GM12878 (cell line): ENCODE data around the gene CRNKL1. TPM values are rescaled to one million over a fixed set of nuclear protein-coding genes. Genes with fewer than 3 reads are reported as not detected.

Experiments used
- ATAC-seq: fragments of 200-7000 bp; cut with Tn5 transposase; 3 replicates; pipeline ENCODE4 v1.9.1; 2020; ENCODE audit warnings: mild to moderate bottlenecking, moderate library complexity
- BruUV-seq: library from RNA; stranded (reverse); fragments of 400-500 nt; replicated peaks from 2 replicates; lab custom pipeline; 2021; lab: Mats Ljungman, UMichigan
- CTCF ChIA-PET: fragments of 300-600 bp; sonication (Branson Sonifier 250); formaldehyde crosslinking; extraction: SDS; loops from one replicate; lab custom pipeline; 2021; ENCODE audit warnings: inconsistent platforms; lab: Yijun Ruan, JAX
- POLR2A ChIA-PET: fragments of 350-600 bp; formaldehyde crosslinking; extraction: SDS; loops from one replicate; lab custom pipeline; 2021; ENCODE audit warnings: inconsistent platforms; lab: Charles Lee
- RAD21 ChIA-PET: fragments of 300-600 bp; sonication (Branson Sonifier 250); formaldehyde crosslinking; loops from one replicate; lab custom pipeline; 2023; ENCODE audit warnings: antibody characterized with exemption; ENCODE audit not compliant: unreplicated experiment; lab: Charles Lee
- SMC1A ChIA-PET: fragments of 300-600 bp; sonication (Branson Sonifier 250); formaldehyde crosslinking; loops from one replicate; lab custom pipeline; 2023; ENCODE audit not compliant: unreplicated experiment, uncharacterized antibody; lab: Charles Lee
- DNase-seq: peaks from one replicate; pipeline ENCODE4 v3.0.0-alpha.2; 2011; ENCODE audit warnings: low read depth, low spot score
- FAIRE-seq: peaks from 3 replicates; lab custom pipeline; 2011; peaks lifted over from hg19 to GRCh38; lab: Jason Lieb, UNC
- H2AFZ ChIP-seq: 2 replicates; pipeline ENCODE4 v1.6.0; 2011; ENCODE audit warnings: low read depth, low read length, control low read depth; ENCODE audit not compliant: control insufficient read depth
- H3K27ac ChIP-seq: 2 replicates; pipeline ENCODE4 v1.5.1; 2011; ENCODE audit warnings: control low read depth; ENCODE audit not compliant: control insufficient read depth, insufficient read depth
- H3K27me3 ChIP-seq, 2 experiments: replicated peaks in 1 of 2; 2 replicates each; pipeline versions ENCODE4 v1.6.0 to v1.6.1; 2011; ENCODE audit warnings: low read length in 1 of 2; ENCODE audit not compliant: control insufficient read depth in 2 of 2, insufficient read depth in 2 of 2
- H3K36me3 ChIP-seq, 2 experiments: 2 replicates each; pipeline ENCODE4 v1.5.1; 2011; ENCODE audit warnings: low read length in 1 of 2; ENCODE audit not compliant: control insufficient read depth in 2 of 2, insufficient read depth in 2 of 2
- H3K4me1 ChIP-seq: 2 replicates; pipeline ENCODE4 v1.6.1; 2011; ENCODE audit warnings: mild to moderate bottlenecking, low read length, moderate library complexity, mixed read lengths; ENCODE audit not compliant: control insufficient read depth, insufficient read depth
- H3K4me2 ChIP-seq: 2 replicates; pipeline ENCODE4 v1.6.0; 2011; ENCODE audit warnings: control low read depth; ENCODE audit not compliant: control insufficient read depth, insufficient read depth
- H3K4me3 ChIP-seq: fragments of 200-600 bp; sonication (generic); 2 replicates; pipeline ENCODE4 v1.5.1; 2016
- H3K79me2 ChIP-seq: 2 replicates; pipeline ENCODE4 v1.6.0; 2011; ENCODE audit warnings: low read length; ENCODE audit not compliant: control insufficient read depth, insufficient read depth
- H3K9ac ChIP-seq: 2 replicates; pipeline ENCODE4 v1.8.0; 2011; ENCODE audit warnings: low read length, control low read depth, mixed read lengths; ENCODE audit not compliant: control insufficient read depth, insufficient read depth
- H3K9me3 ChIP-seq: replicated peaks from 3 replicates; pipeline ENCODE4 v1.5.1; 2011; ENCODE audit warnings: mild to moderate bottlenecking, low read length; ENCODE audit not compliant: control insufficient read depth, insufficient read depth
- H4K20me1 ChIP-seq: 2 replicates; pipeline ENCODE4 v1.6.0; 2011; ENCODE audit not compliant: control insufficient read depth, insufficient read depth
- CREM ChIP-seq: IDR thresholded peaks from 2 replicates; pipeline ENCODE4 v1.6.1; 2014; ENCODE audit warnings: antibody characterized with exemption, low read depth
- DPF2 ChIP-seq: fragments of 450-650 bp; IDR thresholded peaks from 2 replicates; pipeline ENCODE4 v1.6.1; 2017; ENCODE audit warnings: mild to moderate bottlenecking
- EED ChIP-seq: sonication (generic); IDR thresholded peaks from 2 replicates; pipeline ENCODE4 v1.6.1; 2016; ENCODE audit warnings: antibody characterized with exemption, low read depth
- EGR1 ChIP-seq, 2 experiments: IDR thresholded peaks; 1 replicate in 1 of 2; 2 replicates in 1 of 2; pipeline ENCODE4 v1.6.1; 2011 to 2012; ENCODE audit warnings: low read depth in 2 of 2, low read length in 2 of 2, borderline replicate concordance in 1 of 2, mild to moderate bottlenecking in 1 of 2, moderate library complexity in 1 of 2
- KAT2A ChIP-seq: conservative IDR thresholded peaks from 2 replicates; pipeline ENCODE4 v1.6.1; 2011; ENCODE audit warnings: low read depth, low read length; ENCODE audit not compliant: control insufficient read depth
- MTA3 ChIP-seq: IDR thresholded peaks from 2 replicates; pipeline ENCODE4 v1.6.1; 2012; ENCODE audit warnings: low read length, inconsistent platforms, borderline replicate concordance
- MYB ChIP-seq: fragments of 150-350 bp; IDR thresholded peaks from 2 replicates; pipeline ENCODE4 v1.6.1; 2014; ENCODE audit warnings: mild to moderate bottlenecking, low read depth, low read length, borderline replicate concordance
- NFYB ChIP-seq: IDR thresholded peaks from 2 replicates; pipeline ENCODE4 v1.6.1; 2011; ENCODE audit warnings: low read depth, mild to moderate bottlenecking, low read length, improper control_type of control experiment, moderate library complexity; ENCODE audit not compliant: insufficient read depth
- NRF1 ChIP-seq: conservative IDR thresholded peaks from 2 replicates; pipeline ENCODE4 v1.6.1; 2011; ENCODE audit warnings: mild to moderate bottlenecking, low read depth, low read length, improper control_type of control experiment
- RFX5 ChIP-seq: IDR thresholded peaks from 2 replicates; pipeline ENCODE4 v1.6.1; 2011; ENCODE audit warnings: low read depth, low read length, improper control_type of control experiment
- STAT3 ChIP-seq: IDR thresholded peaks from 2 replicates; pipeline ENCODE4 v1.6.1; 2011; ENCODE audit warnings: low read depth, low read length, improper control_type of control experiment
- WRNIP1 ChIP-seq: IDR thresholded peaks from 2 replicates; pipeline ENCODE4 v1.6.1; 2011; ENCODE audit warnings: low read depth, low read length, improper control_type of control experiment, borderline replicate concordance
- ZNF622 ChIP-seq: fragments of 450-650 bp; IDR thresholded peaks from 2 replicates; pipeline ENCODE4 v1.6.1; 2017; ENCODE audit warnings: mild to moderate bottlenecking, inconsistent platforms
- in situ Hi-C: fragments of 300-500 bp; cut with MboI; formaldehyde crosslinking; loops from 9 replicates; pipeline ENCODE4 v1.14.3; 2018; ENCODE audit warnings: mixed read lengths
- intact Hi-C: fragments of 100-400 bp; cut with micrococcal nuclease; formaldehyde crosslinking; loops from one replicate; pipeline ENCODE4 v1.14.2; 2022; ENCODE audit not compliant: unreplicated experiment
- polyA plus RNA-seq, 11 experiments: library from polyadenylated mRNA; depleted of rRNA in 4 of 11; unstranded in 6 of 11; stranded (reverse) in 5 of 11; fragments of >200 nt; fragmentation: Nextera tagmentation in 4 of 11; fragmentation: Illumina TruSeq in 1 of 11; extraction: Ambion mirVana in 4 of 11; extraction: Trizol in 1 of 11; gene quantifications; 1 replicate in 1 of 11; 2 replicates in 10 of 11; pipeline versions ENCODE4 v1.2.1 to v1.2.3, GENCODE V29; 2011 to 2016; ENCODE audit warnings: inconsistent platforms in 2 of 11, missing spikeins in 2 of 11, low read depth in 1 of 11
- total RNA-seq, 4 experiments: library from RNA; depleted of rRNA in 3 of 4; stranded (reverse); fragments of >200 nt in 3 of 4; fragmentation: Illumina TruSeq in 1 of 4; extraction: Trizol in 1 of 4; gene quantifications; 2 replicates each; pipeline versions ENCODE4 v1.2.1 to v1.2.3, GENCODE V29; 2013 to 2021

Gene CRNKL1
- total and polyA plus RNA-seq, 10 of the 15 experiments (the other 5 are each of a cell fraction or from before 2014, with no cell fraction given), result 9.5 to 28.4 (median 17.5) TPM

- no peak for TF ChIP-seq EGR1 (IDR thresholded peaks at IDR 0.05; ENCODE audit: borderline replicate concordance in 1 of 2, low read depth in 2 of 2, low read length in 2 of 2)
- TF ChIP-seq NFYB, result no peak
- TF ChIP-seq RFX5, result no peak
- no peak for TF ChIP-seq EED
- TF ChIP-seq KAT2A, result no peak
- no peak for TF ChIP-seq CREM
- TF ChIP-seq STAT3, result no peak
- no peak for TF ChIP-seq MYB
- no peak for TF ChIP-seq MTA3
These were observed 25.0 kb downstream of the CRNKL1 start (continued) for GRCh38 chr20:20027284-20027683.

GRCh38 chr20:20024942-20025341 lies 27.3 kb downstream of the CRNKL1 start:
- no peak overlapping the region for H2AFZ ChIP-seq
- no TSS peak for BruUV-seq
- H3K79me2 ChIP-seq, result peaks cover 38% of the 10 kb centered on the region
- FAIRE-seq (no peak), DNase-seq (no peak), ATAC-seq (no peak)
- no peaks in the 10 kb centered on the region for H3K27me3 ChIP-seq
- no peak overlapping the region for H3K4me2 ChIP-seq
- H3K4me1 ChIP-seq, result peaks cover 16% of the 10 kb centered on the region
- no peak overlapping the region for H3K27ac ChIP-seq
- TF ChIP-seq WRNIP1 (no peak), ZNF622 (no peak), NRF1 (no peak), DPF2 (no peak), STAT3 (no peak)
- RAD21 ChIA-PET, result no interaction called here
- SMC1A ChIA-PET, result no interaction called here
- no peak overlapping the region for H3K4me3 ChIP-seq
- no peak overlapping the region for H3K9ac ChIP-seq
- POLR2A ChIA-PET, result no interaction called here
- CTCF ChIA-PET, result interaction anchor here (1.3 to 1.8 kb wide), 2 partner anchors 11 to 26 kb away, joined by 3 to 6 read pairs; no protein-coding TSS in a partner anchor
- no peaks in the 10 kb centered on the region for H3K9me3 ChIP-seq
- in situ Hi-C loops, result loop anchor here (25.0 kb wide), 2 partner anchors 1438 to 1513 kb away; partner anchors contain the start of genes DTD1 and SEC23B
- peaks cover 0 to 5% of the 10 kb centered on the region in 2 experiments; a peak in 2 of 4 replicates for H3K36me3 ChIP-seq
- intact Hi-C loops, result no loop called here
- H4K20me1 ChIP-seq, result no peaks in the 10 kb centered on the region
